CD14-positive monocyte (primary cell): Measurements from ENCODE around the gene CSAG3. TPM values are rescaled to one million over a fixed set of nuclear protein-coding genes. Genes with fewer than 3 reads are reported as not detected.
"Not testable (repeated sequence)": the region's sequence is repeated elsewhere in the genome, so short reads cannot be mapped to it uniquely, and the experiment has no call there.

Source experiments
- DNase-seq, 3 donors: peaks; one replicate each; pipeline ENCODE4 v3.0.0-alpha.2; 2011 to 2022
- H2AFZ ChIP-seq: 2 replicates; pipeline ENCODE4 v1.6.0; 2012; ENCODE audit warnings: mild to moderate bottlenecking, low read depth, low read length, inconsistent platforms; ENCODE audit not compliant: insufficient read depth, poor library complexity, severe bottlenecking
- H3K27ac ChIP-seq, 2 donors: 1 replicate in 1 of 2; 2 replicates in 1 of 2; pipeline ENCODE4 v1.5.1; 2012 to 2013; ENCODE audit warnings: low read length in 2 of 2, control low read depth in 1 of 2, inconsistent platforms in 1 of 2, low read depth in 1 of 2, mild to moderate bottlenecking in 1 of 2
- H3K27me3 ChIP-seq, 2 donors: one replicate each; pipeline versions ENCODE4 v1.6.0 to v1.6.1; 2011 to 2013; ENCODE audit warnings: low read length in 2 of 2; ENCODE audit not compliant: control insufficient read depth in 2 of 2, insufficient read depth in 2 of 2
- H3K36me3 ChIP-seq, 2 donors: replicated peaks in 1 of 2; 1 replicate in 1 of 2; 2 replicates in 1 of 2; pipeline versions ENCODE4 v1.5.1 to v1.6.1; 2012 to 2013; ENCODE audit warnings: low read length in 2 of 2, control low read depth in 1 of 2, inconsistent platforms in 1 of 2, mild to moderate bottlenecking in 1 of 2; ENCODE audit not compliant: insufficient read depth in 2 of 2, control insufficient read depth in 1 of 2
- H3K4me1 ChIP-seq, 2 donors: 1 replicate in 1 of 2; 2 replicates in 1 of 2; pipeline versions ENCODE4 v1.5.1 to v1.6.1; 2012 to 2013; ENCODE audit warnings: low read length in 2 of 2, control low read depth in 1 of 2, inconsistent platforms in 1 of 2, mild to moderate bottlenecking in 1 of 2, moderate library complexity in 1 of 2; ENCODE audit not compliant: insufficient read depth in 2 of 2, control insufficient read depth in 1 of 2
- H3K4me2 ChIP-seq: replicated peaks from 2 replicates; pipeline ENCODE3; 2012; ENCODE audit warnings: low read length, moderate library complexity, mild to moderate bottlenecking; ENCODE audit not compliant: poor library complexity, severe bottlenecking; ENCODE audit errors: extremely low read depth
- H3K4me3 ChIP-seq, 3 experiments: fragments of 200-600 bp in 1 of 3; sonication (generic) in 1 of 3; replicated peaks in 1 of 3; 1 replicate in 2 of 3; 2 replicates in 1 of 3; pipeline ENCODE4 v1.5.1; 2011 to 2013; ENCODE audit warnings: low read length in 3 of 3, mild to moderate bottlenecking in 3 of 3, control low read depth in 2 of 3, low read depth in 2 of 3, inconsistent platforms in 1 of 3, moderate library complexity in 1 of 3
- H3K79me2 ChIP-seq: 2 replicates; pipeline ENCODE4 v1.6.0; 2012; ENCODE audit warnings: mild to moderate bottlenecking, control low read depth, inconsistent platforms, low read length, moderate library complexity; ENCODE audit not compliant: insufficient read depth
- H3K9ac ChIP-seq: 2 replicates; pipeline ENCODE4 v1.6.0; 2017; ENCODE audit warnings: low read length, mild to moderate bottlenecking; ENCODE audit not compliant: insufficient read depth, poor library complexity, severe bottlenecking
- H3K9me3 ChIP-seq, 2 donors: replicated peaks in 1 of 2; 1 replicate in 1 of 2; 2 replicates in 1 of 2; pipeline versions ENCODE4 v1.5.1 to v1.6.1; 2012 to 2013; ENCODE audit warnings: low read length in 2 of 2, control low read depth in 1 of 2; ENCODE audit not compliant: control insufficient read depth in 1 of 2, insufficient read depth in 1 of 2
- H4K20me1 ChIP-seq: 2 replicates; pipeline ENCODE4 v1.6.0; 2012; ENCODE audit warnings: mild to moderate bottlenecking, low read length, control low read depth, moderate library complexity; ENCODE audit not compliant: insufficient read depth
- H3K27ac Mint-ChIP-seq, 7 donors: one replicate each; pipeline ENCODE4 v1.8.0; 2020; ENCODE audit warnings: mild to moderate bottlenecking in 7 of 7, mixed read lengths in 7 of 7, moderate library complexity in 6 of 7, inconsistent platforms in 2 of 7
- H3K27me3 Mint-ChIP-seq, 3 donors: one replicate each; pipeline ENCODE4 v1.8.0; 2021 to 2022; ENCODE audit warnings: low read depth in 3 of 3, mild to moderate bottlenecking in 3 of 3, mixed read lengths in 3 of 3, moderate library complexity in 3 of 3, inconsistent platforms in 1 of 3
- H3K36me3 Mint-ChIP-seq, 2 donors: one replicate each; pipeline ENCODE4 v1.8.0; 2020; ENCODE audit warnings: mixed read lengths in 2 of 2, inconsistent platforms in 1 of 2, mild to moderate bottlenecking in 1 of 2
- H3K4me1 Mint-ChIP-seq: one replicate; pipeline ENCODE4 v1.8.0; 2020; ENCODE audit warnings: mild to moderate bottlenecking, mixed read lengths
- H3K4me3 Mint-ChIP-seq, 2 donors: one replicate each; pipeline ENCODE4 v1.8.0; 2020; ENCODE audit warnings: mild to moderate bottlenecking in 2 of 2, mixed read lengths in 2 of 2, moderate library complexity in 1 of 2
- H3K9me3 Mint-ChIP-seq, 7 donors: one replicate each; pipeline ENCODE4 v1.8.0; 2020 to 2022; ENCODE audit warnings: mixed read lengths in 7 of 7, mild to moderate bottlenecking in 6 of 7, moderate library complexity in 6 of 7, inconsistent platforms in 2 of 7
- WGBS: methylation state at CpG from one replicate; pipeline ENCODE4 v1.1.5; 2013; ENCODE audit warnings: missing lambda C conversion rate; ENCODE audit not compliant: insufficient coverage; 5-methylcytosine and 5-hydroxymethylcytosine counted together
- intact Hi-C, 2 donors: fragments of 100-400 bp; cut with micrococcal nuclease; formaldehyde crosslinking; loops; one replicate each; pipeline versions ENCODE4 v1.15.0 to v1.15.1; 2023
- polyA plus RNA-seq, 3 donors: library from polyadenylated mRNA; depleted of rRNA in 1 of 3; unstranded in 2 of 3; stranded (reverse) in 1 of 3; fragments of 300-500 nt in 2 of 3; fragments of >200 nt in 1 of 3; fragmentation: Illumina TruSeq in 2 of 3; gene quantifications; 1 replicate in 2 of 3; 2 replicates in 1 of 3; pipeline ENCODE4 v1.2.3, GENCODE V29; 2012 to 2021

CSAG3 gene
- polyA plus RNA-seq, 3 donors = not detected

DNA sequence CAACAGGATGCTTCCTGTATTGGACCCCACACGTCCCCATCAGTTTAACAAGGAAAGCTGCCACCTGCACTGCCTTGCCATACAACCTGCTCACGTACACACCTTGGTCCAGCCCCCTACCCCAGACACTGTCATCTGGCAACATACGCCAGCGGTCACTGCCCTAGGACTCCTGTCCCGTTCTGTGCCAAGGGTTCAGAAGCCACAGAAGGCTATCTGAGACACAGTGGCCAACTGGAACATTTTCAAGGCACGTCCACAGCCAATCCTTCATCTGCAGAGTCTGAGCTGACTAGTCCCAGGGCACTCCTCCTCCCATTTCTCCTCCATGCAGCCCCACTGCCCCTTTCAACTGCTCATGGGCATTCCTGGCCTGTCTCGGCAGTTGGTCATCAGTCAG is 2.6 kb downstream of the CSAG3 start:
- DNase-seq, H2AFZ ChIP-seq, H3K4me2 ChIP-seq, H3K4me1 ChIP-seq, intact Hi-C loops, H3K79me2 ChIP-seq, H3K4me1 Mint-ChIP-seq, H3K27ac Mint-ChIP-seq, H3K27me3 Mint-ChIP-seq, H3K4me3 ChIP-seq, H3K4me3 Mint-ChIP-seq, H4K20me1 ChIP-seq, H3K36me3 Mint-ChIP-seq, H3K36me3 ChIP-seq, H3K9ac ChIP-seq, H3K9me3 ChIP-seq, H3K27me3 ChIP-seq, H3K27ac ChIP-seq, H3K9me3 Mint-ChIP-seq: not testable (repeated sequence)
- no CpG with 5 or more reads among the region's 7 CpGs for WGBS

DNA sequence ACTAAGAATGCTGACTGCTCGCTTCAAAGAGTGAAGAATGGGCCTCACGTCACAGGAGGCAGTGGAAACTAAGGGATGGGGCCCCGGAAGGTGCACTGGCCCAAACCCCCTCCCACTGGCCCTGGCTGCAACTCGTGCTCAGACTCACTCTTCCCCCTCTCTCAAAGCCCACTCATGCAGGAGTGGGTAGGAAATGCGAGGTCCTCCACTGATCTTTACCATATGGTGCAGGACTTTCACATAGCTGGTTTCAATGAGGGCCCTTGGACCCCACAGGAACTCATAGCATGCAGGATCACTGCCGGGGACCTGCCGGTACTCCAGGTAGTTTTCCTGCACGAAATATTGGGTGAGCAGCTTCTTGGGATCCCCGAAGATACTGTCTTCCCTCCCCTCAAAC is 7.5 kb downstream of the CSAG3 start:
- WGBS = 75% methylated on average over 2 of the region's 9 CpGs
- H3K79me2 ChIP-seq, H3K4me1 Mint-ChIP-seq, H3K9ac ChIP-seq, H3K27me3 Mint-ChIP-seq, H3K9me3 ChIP-seq, H3K27me3 ChIP-seq, H3K4me2 ChIP-seq, H3K36me3 ChIP-seq, intact Hi-C loops, H3K9me3 Mint-ChIP-seq, H4K20me1 ChIP-seq, DNase-seq, H3K36me3 Mint-ChIP-seq, H3K4me3 ChIP-seq, H3K4me3 Mint-ChIP-seq, H2AFZ ChIP-seq, H3K4me1 ChIP-seq, H3K27ac Mint-ChIP-seq, H3K27ac ChIP-seq: not testable (repeated sequence)

DNA sequence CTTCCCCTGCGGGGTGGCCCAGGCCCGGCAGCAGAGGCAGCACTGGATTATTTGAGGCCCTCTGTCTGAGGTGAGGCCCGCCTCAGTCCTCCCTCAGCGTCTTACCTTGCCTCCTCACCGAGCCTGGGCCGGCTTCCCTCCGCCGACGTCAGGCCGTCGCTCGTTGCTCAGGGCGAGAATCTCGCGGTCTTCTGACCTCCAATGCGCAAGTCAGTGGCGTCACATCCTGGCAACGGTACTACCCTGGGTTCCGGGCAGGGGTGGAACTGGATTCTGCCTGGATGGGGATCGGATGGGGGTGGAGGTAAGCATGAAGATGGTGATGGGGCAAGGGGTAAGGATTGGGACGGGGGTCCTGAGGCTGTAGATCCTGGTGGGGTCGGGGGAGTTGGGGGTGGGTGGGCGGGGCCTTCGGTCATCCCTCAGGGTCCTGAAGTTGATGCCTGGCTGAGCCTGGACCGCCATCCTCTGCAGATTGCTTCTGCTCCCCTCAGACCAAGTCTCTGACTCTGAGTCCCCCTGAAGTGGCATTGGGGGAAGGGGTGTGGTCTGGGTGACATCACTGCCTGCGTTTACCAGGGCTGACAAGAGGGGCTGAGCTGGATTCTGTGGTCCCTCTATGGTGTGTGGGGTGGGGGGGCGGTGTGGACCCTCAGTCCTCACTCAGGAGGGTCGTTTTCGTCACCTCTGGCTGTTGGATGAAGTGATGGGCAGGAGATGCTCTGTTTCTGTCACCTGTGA is 10.7 kb downstream of the CSAG3 start, which contains the start of gene MAGEA6:
Gene MAGEA6 (minus strand): TSS at position 141 of the 741 bp plus-strand sequence. CDS start 2,039 bp downstream, outside the sequence.
- DNase-seq, H3K9me3 Mint-ChIP-seq, H3K36me3 ChIP-seq, H3K27ac Mint-ChIP-seq, H4K20me1 ChIP-seq, H3K4me3 Mint-ChIP-seq, H3K27ac ChIP-seq, H3K36me3 Mint-ChIP-seq, H3K4me3 ChIP-seq, H2AFZ ChIP-seq, H3K9me3 ChIP-seq, H3K9ac ChIP-seq, H3K79me2 ChIP-seq, intact Hi-C loops, H3K27me3 ChIP-seq, H3K4me1 Mint-ChIP-seq, H3K4me1 ChIP-seq, H3K4me2 ChIP-seq, H3K27me3 Mint-ChIP-seq: not testable (repeated sequence)
- WGBS = no CpG with 5 or more reads among the region's 29 CpGs

DNA sequence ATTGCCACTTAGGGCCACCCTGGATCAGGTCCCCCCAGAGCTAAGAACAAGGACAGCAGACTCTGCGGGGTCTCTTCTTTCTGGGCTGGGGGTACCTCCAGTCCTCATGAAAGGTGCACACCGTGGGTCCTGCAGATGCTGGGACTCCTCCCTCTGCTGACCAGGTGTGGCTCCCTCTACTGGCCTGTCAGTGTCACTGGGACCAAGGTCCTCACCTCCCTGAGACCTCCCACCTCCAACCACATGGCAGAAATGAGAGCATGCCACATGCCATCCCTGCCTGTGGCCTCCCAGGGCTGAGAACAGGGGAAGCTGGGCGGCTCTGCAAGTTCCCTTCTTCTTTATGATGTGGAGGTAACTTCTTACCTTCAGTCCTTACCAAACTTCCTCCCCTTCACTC is 28.0 kb downstream of the CSAG3 start:
- H3K79me2 ChIP-seq, H3K36me3 ChIP-seq, H3K4me2 ChIP-seq, H3K4me1 Mint-ChIP-seq, H3K4me1 ChIP-seq, H3K9ac ChIP-seq, DNase-seq, intact Hi-C loops, H3K4me3 Mint-ChIP-seq, H3K27ac ChIP-seq, H3K27me3 Mint-ChIP-seq, H3K27ac Mint-ChIP-seq, H3K4me3 ChIP-seq, H2AFZ ChIP-seq, H3K9me3 Mint-ChIP-seq, H3K27me3 ChIP-seq, H3K9me3 ChIP-seq, H4K20me1 ChIP-seq, H3K36me3 Mint-ChIP-seq: not testable (repeated sequence)
- WGBS = no CpG with 5 or more reads among the region's 3 CpGs
